Loucy (cell line): ENCODE results near the gene BOD1L1.

Experiments used
- EZH2phosphoT487 ChIP-seq: fragments of 200-600 bp; IDR thresholded peaks from 2 replicates; pipeline ENCODE4 v1.6.1; 2018; ENCODE audit warnings: antibody characterized with exemption, mild to moderate bottlenecking, moderate library complexity, borderline replicate concordance
- TF ChIP-seq, protein P1 (sequence below): fragments of 200-600 bp; sonication (generic); conservative IDR thresholded peaks from 2 replicates; pipeline ENCODE4 v1.5.1; 2014; ENCODE audit warnings: mild to moderate bottlenecking, antibody characterized with exemption, low read length

DNA sequence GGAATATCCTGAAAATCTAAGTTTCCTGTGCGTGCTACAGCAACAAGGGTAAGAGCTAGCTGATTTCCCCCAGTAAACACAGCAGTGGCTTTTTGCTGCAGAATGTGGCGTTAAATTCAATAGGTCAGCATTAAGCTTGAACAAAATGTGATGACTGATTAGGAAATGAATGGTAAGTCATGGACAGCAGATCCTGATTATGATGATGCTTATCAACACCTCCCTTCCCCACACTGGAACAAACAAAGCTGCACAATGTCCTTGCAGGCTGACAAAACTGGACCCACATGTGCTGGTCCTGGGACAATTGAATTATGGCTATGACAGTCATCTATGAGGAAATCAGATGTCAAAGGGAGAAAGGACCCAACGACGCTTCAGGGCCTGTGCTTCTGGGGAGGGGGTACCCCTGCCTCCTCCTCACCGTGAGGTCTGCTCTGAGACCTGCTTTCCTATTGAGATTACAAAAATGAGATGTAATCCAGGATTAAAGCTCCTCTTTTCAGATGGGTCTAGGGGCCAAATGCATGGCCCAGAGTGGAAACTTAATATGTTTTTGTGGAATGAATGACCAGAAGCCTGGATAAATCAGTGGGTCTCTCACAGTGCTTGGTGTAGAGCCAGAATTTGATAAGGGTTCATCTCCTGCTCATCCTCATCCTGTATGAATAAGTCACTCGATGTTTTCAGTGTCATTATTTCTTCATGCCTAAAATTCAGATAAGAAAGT lies 32.0 kb upstream of the BOD1L1 start:
- TF ChIP-seq, protein P1, sequence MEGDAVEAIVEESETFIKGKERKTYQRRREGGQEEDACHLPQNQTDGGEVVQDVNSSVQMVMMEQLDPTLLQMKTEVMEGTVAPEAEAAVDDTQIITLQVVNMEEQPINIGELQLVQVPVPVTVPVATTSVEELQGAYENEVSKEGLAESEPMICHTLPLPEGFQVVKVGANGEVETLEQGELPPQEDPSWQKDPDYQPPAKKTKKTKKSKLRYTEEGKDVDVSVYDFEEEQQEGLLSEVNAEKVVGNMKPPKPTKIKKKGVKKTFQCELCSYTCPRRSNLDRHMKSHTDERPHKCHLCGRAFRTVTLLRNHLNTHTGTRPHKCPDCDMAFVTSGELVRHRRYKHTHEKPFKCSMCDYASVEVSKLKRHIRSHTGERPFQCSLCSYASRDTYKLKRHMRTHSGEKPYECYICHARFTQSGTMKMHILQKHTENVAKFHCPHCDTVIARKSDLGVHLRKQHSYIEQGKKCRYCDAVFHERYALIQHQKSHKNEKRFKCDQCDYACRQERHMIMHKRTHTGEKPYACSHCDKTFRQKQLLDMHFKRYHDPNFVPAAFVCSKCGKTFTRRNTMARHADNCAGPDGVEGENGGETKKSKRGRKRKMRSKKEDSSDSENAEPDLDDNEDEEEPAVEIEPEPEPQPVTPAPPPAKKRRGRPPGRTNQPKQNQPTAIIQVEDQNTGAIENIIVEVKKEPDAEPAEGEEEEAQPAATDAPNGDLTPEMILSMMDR, result no peak
- no peak for TF ChIP-seq EZH2phosphoT487
